ENCODE data around the gene PSMA7.

PSMA7 gene

GRCh38 chr20:62137478-62138203 is 5.6 kb downstream of the PSMA7 start:
- Mint-ChIP-seq H3K9me3 (no peaks in the 10 kb centered on the region), H3K4me3 (no peak overlapping the region), H3K4me1 (peaks cover 59% of the 10 kb centered on the region), H3K27me3 (no peaks in the 10 kb centered on the region), H3K27ac (peak overlapping the region; percentile 54), H3K36me3 (peaks cover 66% of the 10 kb centered on the region)
- no peak for ATAC-seq

- peak overlapping the region; percentile 54 for H3K27ac Mint-ChIP-seq
- no peaks in the 10 kb centered on the region for H3K27me3 Mint-ChIP-seq
- H3K9me3 Mint-ChIP-seq, result no peaks in the 10 kb centered on the region
- peaks cover 72% of the 10 kb centered on the region for H3K36me3 Mint-ChIP-seq
- ATAC-seq, result no peak
- H3K4me3 Mint-ChIP-seq, result no peak overlapping the region
- H3K4me1 Mint-ChIP-seq, result peaks cover 62% of the 10 kb centered on the region
Measured at GRCh38 chr20:62137092-62137384, 6.2 kb downstream of the PSMA7 start.

DNA sequence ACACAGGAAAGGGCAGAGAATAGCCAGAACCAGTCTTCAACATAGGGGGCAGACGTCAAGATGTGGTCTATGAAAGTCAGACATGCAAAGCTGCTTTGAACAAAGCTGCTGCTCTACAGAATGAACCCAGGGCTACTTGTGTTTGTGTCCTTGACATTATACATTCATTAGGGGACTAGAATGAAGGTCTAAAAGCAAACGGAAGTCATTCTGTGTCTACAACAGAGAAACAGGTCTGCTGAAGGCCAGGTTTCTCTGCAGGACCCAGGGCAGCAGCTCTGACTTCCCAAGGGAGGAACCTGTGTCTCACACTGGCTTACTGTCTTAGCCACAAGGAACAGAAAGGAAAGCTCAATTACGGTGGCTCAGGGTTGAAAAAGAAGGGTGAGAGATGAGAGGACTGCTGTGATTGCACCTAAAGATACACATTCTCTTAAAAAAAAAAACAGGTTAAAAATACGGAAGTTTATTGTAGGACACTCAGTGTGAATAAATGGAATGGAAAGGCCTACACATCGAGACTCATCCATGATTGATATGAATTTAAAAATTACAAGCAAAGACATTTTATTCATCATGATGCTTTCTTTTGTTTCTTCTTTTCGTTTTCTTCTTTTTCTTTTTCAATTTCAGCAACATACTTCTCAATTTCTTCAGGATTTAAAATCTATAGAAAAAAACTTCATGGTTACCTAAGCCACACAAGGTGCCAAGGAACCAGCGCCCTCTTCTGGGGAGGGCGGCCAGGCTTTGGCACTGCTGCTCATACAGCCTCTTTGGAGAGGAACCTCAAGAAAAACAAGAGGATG is 6.7 kb downstream of the PSMA7 start:
- Mint-ChIP-seq H3K9me3 (no peaks in the 10 kb centered on the region), H3K4me1 (peaks cover 60% of the 10 kb centered on the region), H3K4me3 (no peak overlapping the region), H3K27me3 (no peaks in the 10 kb centered on the region), H3K36me3 (peaks cover 76% of the 10 kb centered on the region), H3K27ac (peak overlapping the region; percentile 3)
- peak; percentile 75 for ATAC-seq

GRCh38 chr20:62135573-62136266 is 7.5 kb downstream of the PSMA7 start:
- H3K4me3 Mint-ChIP-seq, result no peak overlapping the region
- H3K9me3 Mint-ChIP-seq, result no peaks in the 10 kb centered on the region
- H3K27me3 Mint-ChIP-seq, result no peaks in the 10 kb centered on the region
- H3K4me1 Mint-ChIP-seq, result peaks cover 52% of the 10 kb centered on the region
- peaks cover 80% of the 10 kb centered on the region for H3K36me3 Mint-ChIP-seq
- peak overlapping the region; percentile 3 for H3K27ac Mint-ChIP-seq
- ATAC-seq, result no peak

DNA sequence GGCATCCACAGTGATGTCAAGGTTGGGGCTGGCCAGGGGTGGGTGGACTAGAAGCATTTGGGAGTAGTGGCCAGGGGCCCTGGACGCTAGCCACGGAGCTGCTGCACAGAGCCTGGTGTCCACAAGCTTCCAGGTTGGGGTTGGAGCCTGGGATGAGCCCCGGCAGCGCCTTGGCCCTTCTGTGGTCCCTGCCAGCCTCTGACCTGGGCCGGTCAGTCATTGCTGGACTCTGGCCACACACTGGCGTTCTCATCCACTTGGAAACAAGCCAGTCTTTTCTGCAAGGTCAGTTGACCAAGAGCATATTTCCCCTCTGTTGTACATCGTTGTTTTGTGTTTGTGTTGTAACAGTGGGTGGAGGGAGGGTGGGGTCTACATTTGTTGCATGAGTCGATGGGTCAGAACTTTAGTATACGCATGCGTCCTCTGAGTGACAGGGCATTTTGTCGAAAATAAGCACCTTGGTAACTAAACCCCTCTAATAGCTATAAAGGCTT is 8.4 kb downstream of the PSMA7 start:
- H3K27ac Mint-ChIP-seq, result no peak overlapping the region

GRCh38 chr20:62133864-62134263 is 9.3 kb downstream of the PSMA7 start:
- peak; percentile 66 for ATAC-seq

More for the DNA sequence above, 8.4 kb downstream of the PSMA7 start:
- H3K4me1 Mint-ChIP-seq, result peaks cover 49% of the 10 kb centered on the region
- no peaks in the 10 kb centered on the region for H3K9me3 Mint-ChIP-seq
- H3K36me3 Mint-ChIP-seq, result peaks cover 82% of the 10 kb centered on the region
- H3K27me3 Mint-ChIP-seq, result no peaks in the 10 kb centered on the region
- H3K4me3 Mint-ChIP-seq, result no peak overlapping the region
- no peak for ATAC-seq

GRCh38 chr20:62133051-62133845 is 9.9 kb downstream of the PSMA7 start:
- no peak for ATAC-seq
- Mint-ChIP-seq H3K4me3 (no peak overlapping the region), H3K9me3 (no peaks in the 10 kb centered on the region), H3K4me1 (peaks cover 60% of the 10 kb centered on the region), H3K27me3 (no peaks in the 10 kb centered on the region), H3K27ac (peak overlapping the region; percentile 38), H3K36me3 (peaks cover 85% of the 10 kb centered on the region)

More at GRCh38 chr20:62133864-62134263, 9.3 kb downstream of the PSMA7 start:
- Mint-ChIP-seq H3K4me1 (peaks cover 55% of the 10 kb centered on the region), H3K9me3 (no peaks in the 10 kb centered on the region), H3K27ac (peak overlapping the region; percentile 38), H3K36me3 (peaks cover 81% of the 10 kb centered on the region), H3K4me3 (no peak overlapping the region), H3K27me3 (no peaks in the 10 kb centered on the region)

- H3K4me3 Mint-ChIP-seq, result no peak overlapping the region
- peaks cover 60% of the 10 kb centered on the region for H3K4me1 Mint-ChIP-seq
Measured at GRCh38 chr20:62132421-62132820, 10.8 kb downstream of the PSMA7 start.

DNA sequence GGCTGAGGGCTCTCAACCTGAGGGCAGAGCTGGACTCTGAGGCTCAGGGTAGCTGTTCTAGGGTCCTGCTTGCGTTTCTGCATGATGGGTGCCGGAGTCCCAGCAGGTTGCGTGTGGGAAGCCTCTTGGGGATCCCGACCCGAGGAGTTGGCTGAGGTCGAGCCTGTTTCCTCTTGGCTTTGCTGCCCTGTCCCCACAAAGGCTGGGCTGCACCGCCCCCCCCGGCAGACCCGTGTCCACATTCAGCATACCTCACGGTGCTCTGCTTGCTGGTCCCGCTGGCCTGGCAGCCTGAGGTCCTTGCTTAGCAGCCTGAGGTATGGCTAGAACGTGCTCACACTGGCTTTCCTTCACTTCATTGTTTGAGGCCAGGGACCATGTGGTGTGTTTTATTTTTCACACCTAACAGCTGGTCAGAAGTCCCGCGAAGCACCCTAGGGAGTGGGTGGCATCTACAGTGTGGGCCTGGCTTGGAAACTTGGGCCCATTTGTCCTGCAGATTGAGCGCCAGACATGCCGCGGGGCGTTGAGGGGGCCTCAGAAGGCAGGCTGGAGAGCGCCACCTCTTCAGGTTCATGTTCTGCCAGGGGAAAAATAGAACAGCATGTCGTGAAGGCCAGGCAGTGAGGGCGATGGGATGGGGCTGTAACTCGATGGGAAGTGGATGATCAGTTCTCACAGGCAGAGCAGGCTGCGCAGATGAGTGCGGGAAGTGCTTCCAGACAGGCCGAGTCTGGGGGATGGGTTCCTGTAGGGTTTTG is 11.5 kb downstream of the PSMA7 start:
- H3K27ac Mint-ChIP-seq, result peak overlapping the region; percentile 38
- H3K4me1 Mint-ChIP-seq, result peaks cover 58% of the 10 kb centered on the region
- H3K36me3 Mint-ChIP-seq, result peaks cover 85% of the 10 kb centered on the region
- H3K4me3 Mint-ChIP-seq, result no peak overlapping the region
- no peaks in the 10 kb centered on the region for H3K9me3 Mint-ChIP-seq
- no peak for ATAC-seq
- no peaks in the 10 kb centered on the region for H3K27me3 Mint-ChIP-seq

More at GRCh38 chr20:62132421-62132820, 10.8 kb downstream of the PSMA7 start:
- H3K27me3 Mint-ChIP-seq, result no peaks in the 10 kb centered on the region
- H3K27ac Mint-ChIP-seq, result peak overlapping the region; percentile 38
- H3K36me3 Mint-ChIP-seq, result peaks cover 85% of the 10 kb centered on the region
- no peaks in the 10 kb centered on the region for H3K9me3 Mint-ChIP-seq
- no peak for ATAC-seq

DNA sequence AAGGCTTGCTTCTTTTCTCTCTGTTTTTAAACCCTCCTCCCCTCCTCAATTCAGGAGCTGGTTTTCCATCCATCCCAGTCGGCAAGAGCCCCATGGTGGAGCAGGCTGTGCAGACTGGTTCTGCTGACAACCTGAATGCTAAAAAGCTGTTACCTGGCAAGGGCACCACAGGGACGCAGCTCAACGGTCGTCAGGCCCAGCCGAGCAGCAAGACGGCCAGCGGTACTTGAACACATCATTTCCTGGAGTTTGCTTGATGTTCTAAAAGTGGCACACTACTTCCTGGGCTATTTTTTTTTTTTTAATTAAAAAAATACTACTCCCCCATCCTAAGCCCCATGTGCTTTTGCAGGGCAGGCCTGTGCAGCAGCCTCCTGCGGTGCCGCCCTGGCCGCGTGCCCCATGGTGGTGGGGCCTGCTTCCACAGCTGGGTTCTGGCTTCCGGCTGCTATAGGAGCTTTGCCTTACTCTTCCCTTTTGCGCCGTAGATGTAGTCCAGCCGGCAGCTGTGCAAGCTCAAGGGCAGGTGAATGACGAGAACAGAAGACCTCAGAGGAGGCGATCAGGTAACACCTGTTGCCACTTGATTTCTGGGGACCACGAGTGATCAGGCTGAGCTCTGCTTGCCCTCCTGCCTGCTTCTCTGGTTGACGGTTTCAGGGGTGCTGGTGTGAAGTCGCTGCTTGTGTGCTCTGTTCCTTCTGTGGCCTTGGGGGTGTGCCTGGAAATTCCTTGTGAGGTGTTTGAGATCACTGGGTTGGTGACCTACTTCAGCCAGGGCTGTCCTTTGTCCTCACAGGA is 13.3 kb downstream of the PSMA7 start:
- Mint-ChIP-seq H3K27me3 (no peaks in the 10 kb centered on the region), H3K4me1 (peaks cover 58% of the 10 kb centered on the region), H3K27ac (peak overlapping the region; percentile 67), H3K9me3 (no peaks in the 10 kb centered on the region), H3K36me3 (peaks cover 90% of the 10 kb centered on the region), H3K4me3 (no peak overlapping the region)
- ATAC-seq, result peak; percentile 8

- Mint-ChIP-seq H3K27ac (no peak overlapping the region), H3K4me1 (peaks cover 66% of the 10 kb centered on the region)
Measured at GRCh38 chr20:62128502-62128901, 14.7 kb downstream of the PSMA7 start.

GRCh38 chr20:62127799-62128198 is 15.4 kb downstream of the PSMA7 start:
- Mint-ChIP-seq H3K4me3 (no peak overlapping the region), H3K27me3 (no peaks in the 10 kb centered on the region), H3K27ac (no peak overlapping the region), H3K9me3 (no peaks in the 10 kb centered on the region), H3K4me1 (peaks cover 62% of the 10 kb centered on the region), H3K36me3 (peaks cover 80% of the 10 kb centered on the region)
- no peak for ATAC-seq

More at GRCh38 chr20:62128502-62128901, 14.7 kb downstream of the PSMA7 start:
- H3K4me3 Mint-ChIP-seq, result no peak overlapping the region
- ATAC-seq, result no peak
- peaks cover 86% of the 10 kb centered on the region for H3K36me3 Mint-ChIP-seq
- no peaks in the 10 kb centered on the region for H3K27me3 Mint-ChIP-seq
- no peaks in the 10 kb centered on the region for H3K9me3 Mint-ChIP-seq

DNA sequence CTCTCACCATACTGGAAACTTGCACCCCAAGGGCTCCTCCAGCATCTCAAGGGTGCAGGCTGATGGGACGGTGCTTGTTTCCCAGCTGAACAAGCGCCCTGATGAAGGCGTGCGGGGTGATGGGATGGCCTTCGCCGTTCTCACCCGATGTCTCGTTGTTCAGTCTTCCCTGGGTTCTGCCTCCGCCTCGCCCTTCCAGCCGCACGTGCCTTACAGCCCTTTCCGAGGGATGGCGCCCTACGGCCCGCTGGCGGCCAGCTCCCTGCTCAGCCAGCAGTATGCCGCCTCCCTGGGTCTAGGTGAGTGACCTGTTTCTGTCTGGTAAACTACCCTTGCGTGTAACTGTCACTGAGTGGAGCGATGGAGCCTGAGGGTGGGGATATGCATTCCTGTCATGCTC is 17.1 kb downstream of the PSMA7 start:
- no peak overlapping the region for H3K27ac Mint-ChIP-seq
- H3K4me1 Mint-ChIP-seq, result peaks cover 54% of the 10 kb centered on the region
- no peak for ATAC-seq
- no peaks in the 10 kb centered on the region for H3K27me3 Mint-ChIP-seq
- no peaks in the 10 kb centered on the region for H3K9me3 Mint-ChIP-seq
- H3K36me3 Mint-ChIP-seq, result peaks cover 65% of the 10 kb centered on the region
- no peak overlapping the region for H3K4me3 Mint-ChIP-seq

Data from stimulated activated memory B cell treated with anti-CD40 and anti-IgM and Interleukin-4, amounts not matched to agents 10 μg/mL and 1 μg/mL and 100 μg/mL, for 72 hours (primary cell).